Mesodermal cell (in vitro differentiated cells): Measurements from ENCODE around the gene EPX.

ENCODE experiments used
- H3K27ac ChIP-seq: 2 replicates; pipeline ENCODE4 v1.7.0; 2013; ENCODE audit warnings: mild to moderate bottlenecking, low read depth, low read length, moderate library complexity; ENCODE audit not compliant: severe bottlenecking
- H3K36me3 ChIP-seq: 2 replicates; pipeline ENCODE4 v1.7.1; 2013; ENCODE audit warnings: mild to moderate bottlenecking, low read length, moderate library complexity; ENCODE audit not compliant: control insufficient read depth, insufficient read depth
- H3K4me1 ChIP-seq: one replicate; pipeline ENCODE4 v1.7.1; 2013; ENCODE audit warnings: mild to moderate bottlenecking, low read length; ENCODE audit not compliant: insufficient read depth, control insufficient read depth, poor library complexity, severe bottlenecking
- H3K4me3 ChIP-seq: 2 replicates; pipeline ENCODE4 v1.7.0; 2013; ENCODE audit warnings: low read length, control low read depth, mild to moderate bottlenecking; ENCODE audit not compliant: insufficient read depth, poor library complexity, severe bottlenecking; ENCODE audit errors: extremely low read depth
- H3K9me3 ChIP-seq: 2 replicates; pipeline ENCODE4 v1.7.1; 2013; ENCODE audit warnings: mild to moderate bottlenecking, low read length, moderate library complexity; ENCODE audit not compliant: control insufficient read depth
- WGBS, 2 experiments: methylation state at CpG; one replicate each; pipeline ENCODE4 v1.1.5; 2013; ENCODE audit warnings: missing lambda C conversion rate in 2 of 2; ENCODE audit not compliant: insufficient coverage in 2 of 2; 5-methylcytosine and 5-hydroxymethylcytosine counted together

EPX gene

GRCh38 chr17:58250344-58251011 lies 58.0 kb downstream of the EPX start:
- 94 to 96% methylated on average over 6 to 8 of the region's 12 CpGs for WGBS, 2 experiments
- Histone ChIP-seq H3K36me3 (no peaks in the 10 kb centered on the region), H3K9me3 (no peaks in the 10 kb centered on the region), H3K4me1 (peaks cover 13% of the 10 kb centered on the region), H3K4me3 (no peak overlapping the region), H3K27ac (no peak overlapping the region)

GRCh38 chr17:58252141-58252540 lies 59.6 kb downstream of the EPX start:
- Histone ChIP-seq H3K4me3 (no peak overlapping the region), H3K9me3 (no peaks in the 10 kb centered on the region)
- WGBS, 2 experiments = 73 to 86% methylated on average over 7 to 9 of the region's 9 CpGs

GRCh38 chr17:58253082-58253481 lies 60.6 kb downstream of the EPX start:
- H3K4me1 ChIP-seq = peaks cover 7% of the 10 kb centered on the region
- H3K4me3 ChIP-seq = no peak overlapping the region
- H3K9me3 ChIP-seq = no peaks in the 10 kb centered on the region
- WGBS, 2 experiments = 80 to 83% methylated on average over 2 of the region's 3 CpGs
- H3K36me3 ChIP-seq = no peaks in the 10 kb centered on the region
- no peak overlapping the region for H3K27ac ChIP-seq

More at GRCh38 chr17:58252141-58252540, 59.6 kb downstream of the EPX start:
- no peaks in the 10 kb centered on the region for H3K36me3 ChIP-seq
- H3K4me1 ChIP-seq = peaks cover 7% of the 10 kb centered on the region
- no peak overlapping the region for H3K27ac ChIP-seq
